Fibroblast of the conjunctiva (primary cell): Measurements from ENCODE around the gene POFUT2.

Experiments
- DNase-seq: peaks from one replicate; pipeline ENCODE4 v3.0.0-alpha.2; 2010; ENCODE audit warnings: low read depth

POFUT2 gene

GRCh38 chr21:45287438-45288391 lies at the start of gene POFUT2:
Gene POFUT2, minus strand, starts transcription at chr21:45287895. Its CDS starts 24 bp downstream, at chr21:45287871.
- DNase-seq = peak; percentile 92

GRCh38 chr21:45336870-45337269 lies 49.2 kb upstream of the POFUT2 start:
- DNase-seq = no peak

GRCh38 chr21:45336535-45336810 lies 48.8 kb upstream of the POFUT2 start:
- no peak for DNase-seq

GRCh38 chr21:45335761-45336534 lies 48.3 kb upstream of the POFUT2 start:
- DNase-seq = no peak

GRCh38 chr21:45335151-45335760 lies 47.6 kb upstream of the POFUT2 start:
- no peak for DNase-seq

- DNase-seq = no peak
Observed at GRCh38 chr21:45334591-45335081, 46.9 kb upstream of the POFUT2 start.

GRCh38 chr21:45334134-45334533 lies 46.4 kb upstream of the POFUT2 start:
- no peak for DNase-seq

GRCh38 chr21:45333583-45334121 lies 46.0 kb upstream of the POFUT2 start:
- no peak for DNase-seq

- no peak for DNase-seq
Observed at GRCh38 chr21:45332981-45333582, 45.4 kb upstream of the POFUT2 start.

- DNase-seq = no peak
Observed at GRCh38 chr21:45332415-45332814, 44.7 kb upstream of the POFUT2 start.

GRCh38 chr21:45331531-45332147 lies 43.9 kb upstream of the POFUT2 start:
- DNase-seq = no peak

- DNase-seq = no peak
Observed at GRCh38 chr21:45330851-45331261, 43.2 kb upstream of the POFUT2 start.

- peak; percentile 60 for DNase-seq
Observed at GRCh38 chr21:45330075-45330781, 42.5 kb upstream of the POFUT2 start.

GRCh38 chr21:45329261-45330074 lies 41.8 kb upstream of the POFUT2 start:
- no peak for DNase-seq

GRCh38 chr21:45328198-45329091 lies 40.8 kb upstream of the POFUT2 start:
- DNase-seq = no peak

GRCh38 chr21:45327441-45328197 lies 39.9 kb upstream of the POFUT2 start:
- DNase-seq = no peak

- DNase-seq = no peak
Observed at GRCh38 chr21:45326891-45327440, 39.3 kb upstream of the POFUT2 start.
